IPS-18c (cell line): ENCODE measurements around the gene PJA1.
A peak's percentile ranks its signal among the peaks of the same experiment; 100 is the strongest.

Source experiments
- H3K4me3 ChIP-seq: 2 replicates; pipeline ENCODE4 v1.7.0; 2013; ENCODE audit warnings: low read depth, mild to moderate bottlenecking, low read length, moderate library complexity; ENCODE audit not compliant: insufficient read depth
- H3K9me3 ChIP-seq: one replicate; pipeline ENCODE4 v1.6.1; 2013; ENCODE audit warnings: mild to moderate bottlenecking, low read length, moderate library complexity; ENCODE audit not compliant: control insufficient read depth, insufficient read depth

Gene PJA1

GRCh38 chrX:69150281-69150960 lies 14.8 kb downstream of the PJA1 start:
- peaks cover under 1% of the 10 kb centered on the region for H3K9me3 ChIP-seq
- H3K4me3 ChIP-seq = peak overlapping the region; percentile 43

GRCh38 chrX:69149466-69150280 lies 15.6 kb downstream of the PJA1 start:
- peaks cover 3% of the 10 kb centered on the region for H3K9me3 ChIP-seq
- H3K4me3 ChIP-seq = peak overlapping the region; percentile 43; the same call in 1 of the 2 replicates

GRCh38 chrX:69148946-69149345 lies 16.3 kb downstream of the PJA1 start:
- H3K9me3 ChIP-seq = peaks cover 7% of the 10 kb centered on the region
- no peak overlapping the region for H3K4me3 ChIP-seq

- Histone ChIP-seq H3K4me3 (no peak overlapping the region), H3K9me3 (peaks cover 7% of the 10 kb centered on the region)
Measured at GRCh38 chrX:69146739-69147138, 18.5 kb downstream of the PJA1 start.

- no peak overlapping the region for H3K4me3 ChIP-seq
- peaks cover 7% of the 10 kb centered on the region for H3K9me3 ChIP-seq
Measured at GRCh38 chrX:69145714-69146113, 19.5 kb downstream of the PJA1 start.

GRCh38 chrX:69144838-69145680 lies 20.2 kb downstream of the PJA1 start:
- H3K4me3 ChIP-seq = no peak overlapping the region
- peaks cover 7% of the 10 kb centered on the region for H3K9me3 ChIP-seq

- Histone ChIP-seq H3K4me3 (no peak overlapping the region), H3K9me3 (peaks cover 7% of the 10 kb centered on the region)
Measured at GRCh38 chrX:69143530-69143929, 21.7 kb downstream of the PJA1 start.

GRCh38 chrX:69142788-69143469 lies 22.3 kb downstream of the PJA1 start:
- peaks cover 7% of the 10 kb centered on the region for H3K9me3 ChIP-seq
- H3K4me3 ChIP-seq = no peak overlapping the region

GRCh38 chrX:69140837-69141236 lies 24.4 kb downstream of the PJA1 start:
- peaks cover 7% of the 10 kb centered on the region for H3K9me3 ChIP-seq
- no peak overlapping the region for H3K4me3 ChIP-seq

GRCh38 chrX:69139516-69139915 lies 25.7 kb downstream of the PJA1 start:
- no peak overlapping the region for H3K4me3 ChIP-seq
- peaks cover 3% of the 10 kb centered on the region for H3K9me3 ChIP-seq

GRCh38 chrX:69138512-69138911 lies 26.7 kb downstream of the PJA1 start:
- Histone ChIP-seq H3K9me3 (no peaks in the 10 kb centered on the region), H3K4me3 (no peak overlapping the region)

GRCh38 chrX:69138118-69138390 lies 27.2 kb downstream of the PJA1 start:
- no peak overlapping the region for H3K4me3 ChIP-seq
- no peaks in the 10 kb centered on the region for H3K9me3 ChIP-seq

- no peaks in the 10 kb centered on the region for H3K9me3 ChIP-seq
- H3K4me3 ChIP-seq = 0 out of 2 replicates have a peak overlapping the region, but pooled peaks have one; percentile 29
Measured at GRCh38 chrX:69137371-69138117, 27.7 kb downstream of the PJA1 start.

GRCh38 chrX:69136546-69137331 lies 28.5 kb downstream of the PJA1 start:
- peak overlapping the region; percentile 29; the same call in 1 of the 2 replicates for H3K4me3 ChIP-seq
- H3K9me3 ChIP-seq = no peaks in the 10 kb centered on the region

- no peak overlapping the region for H3K4me3 ChIP-seq
- peaks cover 2% of the 10 kb centered on the region for H3K9me3 ChIP-seq
Measured at GRCh38 chrX:69133921-69134542, 31.2 kb downstream of the PJA1 start.

- peaks cover 2% of the 10 kb centered on the region for H3K9me3 ChIP-seq
- no peak overlapping the region for H3K4me3 ChIP-seq
Measured at GRCh38 chrX:69131886-69132285, 33.4 kb downstream of the PJA1 start.
